Hematopoietic multipotent progenitor cell (in vitro differentiated cells): ENCODE results near the gene ABAT. TPM values are rescaled to one million over a fixed set of nuclear protein-coding genes. Genes with fewer than 3 reads are reported as not detected.
"Not testable (repeated sequence)": the region's sequence is repeated elsewhere in the genome, so short reads cannot be mapped to it uniquely, and the experiment has no call there.

Experiments
- DNase-seq, 3 donors: peaks; one replicate each; pipeline ENCODE4 v3.0.0-alpha.2; 2011 to 2015; ENCODE audit warnings: low read depth in 2 of 3, low spot score in 2 of 3
- total RNA-seq: library from RNA; depleted of rRNA; stranded (reverse); fragments of >200 nt; gene quantifications from one replicate; pipeline ENCODE4 v1.2.3, GENCODE V29; 2012

ABAT gene
- total RNA-seq, 1 donor = 7.5 TPM

- DNase-seq = no peak
Observed at GRCh38 chr16:8774208-8774607, 99.8 kb downstream of the ABAT start.

- DNase-seq = no peak
Observed at GRCh38 chr16:8775359-8775758, 100.9 kb downstream of the ABAT start.

GRCh38 chr16:8776129-8776584, 101.7 kb downstream of the ABAT start:
- DNase-seq = no peak

GRCh38 chr16:8777217-8777616, 102.8 kb downstream of the ABAT start:
- DNase-seq = no peak

- no peak for DNase-seq
Observed at GRCh38 chr16:8781797-8782196, 107.4 kb downstream of the ABAT start.

GRCh38 chr16:8782673-8783072, 108.3 kb downstream of the ABAT start:
- no peak for DNase-seq

- no peak for DNase-seq
Observed at GRCh38 chr16:8785408-8785807, 111.0 kb downstream of the ABAT start.

GRCh38 chr16:8786316-8786715, 111.9 kb downstream of the ABAT start:
- DNase-seq = not testable (repeated sequence)

GRCh38 chr16:8788578-8789172, 114.3 kb downstream of the ABAT start:
- no peak for DNase-seq

GRCh38 chr16:8795091-8795490, 120.7 kb downstream of the ABAT start:
- DNase-seq = no peak

- DNase-seq = no peak
Observed at GRCh38 chr16:8795818-8796217, 121.4 kb downstream of the ABAT start.

- DNase-seq = no peak
Observed at GRCh38 chr16:8796469-8797363, 122.3 kb downstream of the ABAT start.

- DNase-seq = peak; percentile 83 to 98 (median 96)
Observed at GRCh38 chr16:8797364-8798173, 123.2 kb downstream of the ABAT start, which contains the start of the genes PMM2 and TMEM186. TSS of gene PMM2 (plus strand) at chr16:8797839. CDS start at chr16:8797883, 44 bp downstream. TSS of gene TMEM186 (minus strand) at chr16:8797639. CDS start at chr16:8797614, 25 bp downstream.

- peak in 1 of 3 donors; percentile 5 for DNase-seq
Observed at GRCh38 chr16:8798174-8798527, 123.7 kb downstream of the ABAT start.

GRCh38 chr16:8798535-8799157, 124.2 kb downstream of the ABAT start:
- no peak for DNase-seq

GRCh38 chr16:8801701-8802100, 127.3 kb downstream of the ABAT start:
- DNase-seq = no peak

GRCh38 chr16:8803733-8804132, 129.3 kb downstream of the ABAT start:
- DNase-seq = not testable (repeated sequence)

- no peak for DNase-seq
Observed at GRCh38 chr16:8804313-8804712, 129.9 kb downstream of the ABAT start.

- DNase-seq = no peak
Observed at GRCh38 chr16:8806272-8806983, 132.0 kb downstream of the ABAT start.

- DNase-seq = no peak
Observed at GRCh38 chr16:8807189-8807588, 132.8 kb downstream of the ABAT start.
